ENCODE results near the gene PRKCB.

DNA sequence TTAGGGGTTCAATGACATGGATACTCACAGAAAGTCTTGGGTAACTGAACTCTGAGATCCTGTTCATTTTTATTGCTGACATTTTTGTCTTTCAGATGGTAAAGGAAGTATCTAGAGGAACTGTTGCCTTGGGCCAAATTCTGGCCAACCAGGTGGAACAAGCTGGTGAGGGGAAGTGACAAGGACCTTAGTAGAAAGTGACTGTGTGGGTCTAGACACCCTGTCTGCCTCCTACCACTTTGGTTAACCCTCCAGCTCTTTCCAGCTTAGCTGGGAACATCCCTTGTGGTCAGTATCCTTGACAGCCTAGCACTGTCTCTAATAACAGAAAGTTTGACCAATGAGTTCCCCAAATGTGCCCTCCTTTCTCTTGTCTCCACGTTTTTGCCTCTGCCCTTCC, 28.8 kb upstream of the PRKCB start:
- TF ChIP-seq CTCF (IDR thresholded peaks at IDR 0.05): no peak
- no peak for TF ChIP-seq POLR2A (IDR thresholded peaks at IDR 0.05)
- no peak for TF ChIP-seq EP300 (IDR thresholded peaks at IDR 0.05)
